Anterior cingulate cortex (tissue), 58 donors: Measurements from ENCODE around the gene LINC01488.

Experiments
- DNase-seq, 58 donors: peaks; one replicate each; lab custom pipeline; 2025; lab: John Stamatoyannopoulos, UW

The LINC01488 gene

GRCh38 chr11:69520186-69520916 lies 38.9 kb downstream of the LINC01488 start:
- no peak for DNase-seq

GRCh38 chr11:69521457-69521856 lies 40.0 kb downstream of the LINC01488 start:
- DNase-seq, result no peak

DNA sequence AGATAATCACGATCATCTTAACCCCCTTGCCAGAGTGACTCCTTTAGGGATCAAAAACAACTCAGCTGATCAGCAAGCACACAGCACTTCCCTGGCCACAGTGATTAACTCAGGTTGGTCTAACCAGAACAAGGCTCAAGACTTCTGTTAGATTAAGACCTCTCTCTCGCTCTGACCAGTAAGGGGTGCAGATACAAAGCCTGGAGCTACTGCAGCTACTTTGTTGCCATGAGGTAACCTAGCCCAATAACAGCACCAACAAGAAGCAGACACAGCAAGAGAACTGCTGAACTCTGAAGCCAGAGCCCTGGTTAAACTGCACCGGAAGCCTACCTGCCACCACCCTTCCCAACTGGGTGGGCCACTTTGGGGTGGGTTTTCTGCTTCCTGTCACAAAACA lies 42.0 kb downstream of the LINC01488 start:
- DNase-seq, result no peak

DNA sequence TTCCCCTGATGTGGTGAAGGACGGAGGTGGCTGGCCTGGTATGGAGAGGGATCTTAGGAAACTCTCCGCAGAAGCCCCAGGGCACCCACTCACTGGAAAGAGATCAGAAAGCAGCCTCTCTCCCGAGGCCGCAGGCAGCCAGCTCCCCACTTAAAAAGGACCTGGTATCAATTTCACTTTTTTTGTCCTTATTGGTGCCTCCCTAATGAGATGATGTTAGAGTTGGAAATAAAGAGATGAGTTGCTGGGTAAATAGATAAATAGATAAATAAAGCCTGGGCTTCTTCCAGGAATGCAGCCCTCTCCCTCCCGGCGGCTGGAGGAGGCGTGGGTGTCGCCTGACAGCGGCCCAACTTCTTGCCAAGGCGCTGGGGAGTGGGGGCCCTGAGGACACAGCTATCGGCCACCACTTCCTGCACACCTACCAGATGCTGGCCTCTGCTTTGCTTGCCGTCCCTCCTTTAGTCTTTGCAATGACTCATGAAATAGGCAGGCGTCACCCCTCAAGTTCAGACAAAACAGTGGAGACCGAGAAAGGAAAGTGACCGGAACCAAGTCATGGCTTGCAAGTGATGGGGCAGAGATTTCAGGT lies 42.9 kb downstream of the LINC01488 start:
- no peak for DNase-seq

DNA sequence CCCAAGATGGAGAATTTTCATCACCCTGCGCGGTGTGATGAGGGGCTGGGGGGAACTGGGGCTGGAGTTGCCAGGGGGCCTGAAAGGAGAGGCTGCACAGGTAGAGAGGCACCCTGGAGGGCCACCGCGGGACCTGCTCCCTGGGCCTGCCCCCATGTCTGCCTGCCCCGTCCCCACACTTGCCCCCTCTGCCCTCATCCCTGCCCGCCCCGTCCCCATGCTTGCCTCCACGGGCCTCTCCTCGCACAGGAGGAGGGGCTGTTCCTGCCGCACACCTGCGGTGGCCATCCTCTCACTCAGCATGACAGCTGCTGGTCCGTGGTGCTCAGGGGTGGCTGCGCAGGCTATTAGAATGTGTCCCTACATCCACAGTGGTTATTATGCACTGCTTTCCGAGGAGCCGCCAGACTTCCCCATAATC lies 43.5 kb downstream of the LINC01488 start:
- no peak for DNase-seq

GRCh38 chr11:69525516-69526452 lies 44.3 kb downstream of the LINC01488 start:
- DNase-seq, result no peak

GRCh38 chr11:69526453-69526810 lies 45.0 kb downstream of the LINC01488 start:
- no peak for DNase-seq

GRCh38 chr11:69529001-69529400 lies 47.5 kb downstream of the LINC01488 start:
- no peak for DNase-seq

DNA sequence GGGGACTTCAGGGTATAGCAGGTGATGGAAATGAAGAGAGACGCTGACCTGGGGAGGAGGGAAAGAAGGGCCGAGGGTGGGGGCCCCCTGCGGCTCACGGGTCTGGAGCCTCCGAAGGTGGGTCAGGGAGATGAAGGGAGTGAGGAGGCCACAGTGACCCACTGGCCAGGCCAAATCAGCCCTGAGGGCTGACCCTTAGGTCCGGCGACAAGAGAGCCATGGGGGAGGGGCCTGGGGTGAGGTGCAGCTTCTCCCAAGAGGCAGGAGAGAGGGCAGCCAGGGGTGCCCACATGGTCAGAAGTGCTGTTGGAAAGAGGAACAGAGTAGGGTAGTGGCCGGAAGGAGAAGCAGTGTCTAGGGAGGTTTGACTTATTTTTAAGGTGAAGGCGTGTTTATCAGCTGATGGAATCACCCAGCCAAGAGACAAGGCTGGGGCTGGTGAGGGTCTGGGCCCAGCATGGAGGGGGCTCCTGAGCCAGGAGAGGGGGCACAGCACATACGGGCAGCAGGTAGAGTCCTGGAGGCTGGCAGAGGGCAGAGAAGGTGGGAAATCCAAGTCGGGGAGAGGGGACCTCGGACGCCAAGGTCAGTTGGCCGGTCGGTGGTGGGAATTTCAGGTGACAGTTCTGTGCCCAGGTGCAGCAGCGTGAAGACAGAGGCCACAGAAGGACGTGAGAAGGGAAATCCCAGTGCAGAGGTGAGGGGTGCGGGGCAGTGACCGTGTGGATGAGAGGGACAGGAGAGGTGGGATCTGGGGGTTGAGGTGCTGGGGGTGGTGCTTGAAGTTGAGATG lies 49.0 kb downstream of the LINC01488 start:
- peak in 26 of 58 donors; percentile 5 to 59 (median 19) for DNase-seq

DNA sequence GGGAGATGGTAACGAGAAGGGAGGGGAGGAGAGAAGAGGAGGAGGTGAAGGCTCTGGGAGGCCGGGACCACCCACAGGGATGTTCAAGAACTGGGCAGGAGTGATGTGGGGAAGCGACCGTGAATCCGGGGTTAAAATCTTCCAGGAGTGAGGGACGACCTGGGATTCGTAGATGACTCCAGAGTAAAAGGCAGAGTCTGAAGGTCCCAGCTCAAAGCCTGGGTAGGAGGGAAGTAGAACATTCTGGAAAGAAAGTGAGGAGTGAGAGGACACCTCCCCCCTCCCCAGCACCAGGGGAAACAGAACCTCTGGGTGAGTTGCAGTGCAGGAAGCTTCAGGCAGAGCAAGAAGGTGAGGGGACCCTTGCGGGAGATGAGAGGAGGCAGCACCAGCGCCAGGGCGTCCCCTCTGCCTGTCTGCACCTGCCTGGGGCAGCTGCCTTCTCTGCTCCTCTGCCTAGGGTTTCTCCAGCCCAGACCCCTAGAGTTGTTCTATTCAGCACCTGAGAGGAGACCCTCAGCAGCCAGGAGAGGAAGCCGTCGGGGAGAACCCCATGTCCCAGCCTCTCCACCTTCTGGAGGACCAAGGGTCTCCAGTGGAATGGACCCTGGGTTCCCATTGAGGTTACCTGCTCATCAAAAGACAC lies 49.7 kb downstream of the LINC01488 start:
- no peak for DNase-seq

DNA sequence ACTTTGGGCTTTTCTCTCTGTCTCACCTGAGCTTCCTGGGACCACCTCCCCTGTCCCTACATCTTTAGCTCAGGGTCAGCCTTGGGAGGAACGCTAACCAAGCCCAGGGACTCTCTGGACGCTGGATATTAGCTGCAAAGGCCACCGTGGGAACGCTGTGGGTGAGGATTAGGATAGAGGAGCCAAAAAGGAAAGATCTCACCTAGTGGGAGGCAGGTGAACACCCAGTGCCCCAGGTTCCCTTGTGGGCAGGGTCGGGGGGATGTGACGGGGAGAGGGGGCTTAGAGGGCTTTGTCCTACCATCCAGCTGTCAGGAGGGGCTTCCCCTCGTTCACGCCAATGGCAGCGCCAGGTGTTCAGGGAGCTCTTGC lies 50.2 kb downstream of the LINC01488 start:
- no peak for DNase-seq

- DNase-seq, result no peak
These were observed 52.1 kb downstream of the LINC01488 start for GRCh38 chr11:69533296-69534165.

GRCh38 chr11:69534166-69534530 lies 52.7 kb downstream of the LINC01488 start:
- DNase-seq, result no peak

- no peak for DNase-seq
These were observed 54.4 kb downstream of the LINC01488 start for GRCh38 chr11:69535908-69536307.

GRCh38 chr11:69536406-69536805 lies 54.9 kb downstream of the LINC01488 start:
- DNase-seq, result no peak

GRCh38 chr11:69537126-69537525 lies 55.7 kb downstream of the LINC01488 start:
- DNase-seq, result no peak

GRCh38 chr11:69537855-69538640 lies 56.6 kb downstream of the LINC01488 start:
- no peak for DNase-seq

- DNase-seq, result peak in 12 of 58 donors; percentile 3 to 34 (median 14)
These were observed 57.4 kb downstream of the LINC01488 start for GRCh38 chr11:69538854-69539253.
